ENCODE data around the gene CAMTA1. TPM values are rescaled to one million over a fixed set of nuclear protein-coding genes. Genes with fewer than 3 reads are reported as not detected.

CAMTA1 gene
- total RNA-seq, 1 donor from 2014 or later: 63.8 TPM

DNA sequence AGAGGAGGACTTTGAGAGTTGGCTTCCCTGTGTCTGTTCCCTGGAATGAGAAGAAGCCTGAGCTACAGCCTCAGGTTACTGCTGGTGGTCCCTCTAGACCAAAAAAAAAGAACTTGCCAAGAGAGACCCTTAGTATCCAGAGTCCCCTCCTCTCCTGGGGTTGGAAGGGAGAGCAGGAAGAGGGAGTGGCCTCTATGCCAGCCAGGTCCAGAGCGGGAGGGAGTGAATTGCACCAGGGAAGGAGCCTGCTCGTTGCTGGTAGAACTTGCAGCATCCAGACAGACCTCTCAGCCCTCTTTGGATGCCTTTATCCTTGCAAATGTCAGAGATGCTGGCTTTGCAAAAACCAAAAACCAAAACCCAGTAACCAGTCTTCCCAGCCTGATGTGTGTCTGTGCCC is 494.5 kb downstream of the CAMTA1 start:
- H3K4me3 Mint-ChIP-seq (ENCODE audit: unreplicated experiment): no peak overlapping the region
- no peak for DNase-seq (ENCODE audit: low spot score)

DNA sequence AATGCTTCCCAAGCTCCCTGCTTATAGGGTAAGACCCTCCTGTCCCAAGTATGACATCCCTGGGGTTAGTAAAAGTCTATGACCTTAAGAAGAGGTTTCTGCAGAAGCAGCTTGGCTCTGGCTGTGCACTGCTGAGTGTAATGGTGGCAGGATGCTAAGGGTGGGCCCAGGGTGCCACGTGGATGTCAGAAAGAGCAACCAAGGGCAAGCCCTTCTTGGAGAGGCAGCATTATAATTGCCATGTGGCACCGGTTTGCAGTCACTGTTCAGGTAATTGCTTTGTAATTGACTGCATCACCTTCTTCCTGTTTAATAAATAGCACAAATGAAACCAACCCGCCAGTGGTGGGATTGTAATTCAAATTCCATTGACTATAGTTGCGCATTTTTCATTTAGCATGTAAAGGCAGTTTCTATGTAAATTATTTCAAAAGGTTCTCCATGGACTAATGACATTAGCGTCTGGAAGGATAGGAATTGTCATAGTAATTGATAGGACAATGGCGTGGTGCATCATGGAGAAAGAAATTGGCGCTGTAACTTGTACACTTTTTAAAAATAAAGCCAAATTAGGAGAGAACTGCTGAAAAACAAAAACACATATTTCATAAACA is 495.2 kb downstream of the CAMTA1 start:
- Mint-ChIP-seq H3K36me3 (ENCODE audit: low read depth) (peaks cover 3% of the 10 kb centered on the region), H3K27ac (ENCODE audit: unreplicated experiment) (no peak overlapping the region), H3K9me3 (ENCODE audit: low read depth) (peaks cover 14% of the 10 kb centered on the region), H3K27me3 (ENCODE audit: low read depth) (no peaks in the 10 kb centered on the region), H3K4me3 (ENCODE audit: unreplicated experiment) (no peak overlapping the region), H3K4me1 (ENCODE audit: low read depth) (peaks cover 19% of the 10 kb centered on the region)
- TF ChIP-seq, protein P1, sequence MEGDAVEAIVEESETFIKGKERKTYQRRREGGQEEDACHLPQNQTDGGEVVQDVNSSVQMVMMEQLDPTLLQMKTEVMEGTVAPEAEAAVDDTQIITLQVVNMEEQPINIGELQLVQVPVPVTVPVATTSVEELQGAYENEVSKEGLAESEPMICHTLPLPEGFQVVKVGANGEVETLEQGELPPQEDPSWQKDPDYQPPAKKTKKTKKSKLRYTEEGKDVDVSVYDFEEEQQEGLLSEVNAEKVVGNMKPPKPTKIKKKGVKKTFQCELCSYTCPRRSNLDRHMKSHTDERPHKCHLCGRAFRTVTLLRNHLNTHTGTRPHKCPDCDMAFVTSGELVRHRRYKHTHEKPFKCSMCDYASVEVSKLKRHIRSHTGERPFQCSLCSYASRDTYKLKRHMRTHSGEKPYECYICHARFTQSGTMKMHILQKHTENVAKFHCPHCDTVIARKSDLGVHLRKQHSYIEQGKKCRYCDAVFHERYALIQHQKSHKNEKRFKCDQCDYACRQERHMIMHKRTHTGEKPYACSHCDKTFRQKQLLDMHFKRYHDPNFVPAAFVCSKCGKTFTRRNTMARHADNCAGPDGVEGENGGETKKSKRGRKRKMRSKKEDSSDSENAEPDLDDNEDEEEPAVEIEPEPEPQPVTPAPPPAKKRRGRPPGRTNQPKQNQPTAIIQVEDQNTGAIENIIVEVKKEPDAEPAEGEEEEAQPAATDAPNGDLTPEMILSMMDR (IDR thresholded peaks at IDR 0.05): no peak
- DNase-seq (ENCODE audit: low spot score): no peak

More for the DNA sequence above, 494.5 kb downstream of the CAMTA1 start:
- peaks cover 14% of the 10 kb centered on the region for H3K9me3 Mint-ChIP-seq (ENCODE audit: low read depth)
- peaks cover 3% of the 10 kb centered on the region for H3K36me3 Mint-ChIP-seq (ENCODE audit: low read depth)
- TF ChIP-seq, protein P1 (IDR thresholded peaks at IDR 0.05): no peak
- H3K27me3 Mint-ChIP-seq (ENCODE audit: low read depth): no peaks in the 10 kb centered on the region
- no peak overlapping the region for H3K27ac Mint-ChIP-seq (ENCODE audit: unreplicated experiment)
- peaks cover 13% of the 10 kb centered on the region for H3K4me1 Mint-ChIP-seq (ENCODE audit: low read depth)

DNA sequence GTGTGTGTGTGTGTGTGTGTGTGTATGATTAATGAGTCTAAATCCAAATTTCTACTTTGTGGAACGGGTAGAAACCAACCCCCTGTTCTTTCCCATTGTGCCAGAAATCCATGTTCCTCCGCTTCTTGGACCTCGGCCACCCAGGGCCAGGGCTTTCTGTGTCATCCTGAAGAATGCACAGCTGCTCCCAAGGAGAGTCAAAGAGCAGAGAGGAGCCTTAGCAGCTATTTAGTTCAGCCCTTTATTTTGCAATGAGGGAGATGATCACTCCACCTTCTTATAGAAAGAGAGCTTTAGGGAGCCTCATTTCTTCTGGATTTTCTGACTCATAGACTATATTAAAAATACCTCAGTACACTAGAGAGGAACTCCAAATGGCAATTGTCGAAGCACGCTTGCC is 496.6 kb downstream of the CAMTA1 start:
- no peak overlapping the region for H3K27ac Mint-ChIP-seq (ENCODE audit: unreplicated experiment)
- TF ChIP-seq, protein P1 (IDR thresholded peaks at IDR 0.05): no peak
- H3K4me1 Mint-ChIP-seq (ENCODE audit: low read depth): peaks cover 19% of the 10 kb centered on the region
- peaks cover 1% of the 10 kb centered on the region for H3K36me3 Mint-ChIP-seq (ENCODE audit: low read depth)
- no peak for DNase-seq (ENCODE audit: low spot score)
- no peak overlapping the region for H3K4me3 Mint-ChIP-seq (ENCODE audit: unreplicated experiment)
- peaks cover 5% of the 10 kb centered on the region for H3K9me3 Mint-ChIP-seq (ENCODE audit: low read depth)
- H3K27me3 Mint-ChIP-seq (ENCODE audit: low read depth): no peaks in the 10 kb centered on the region

DNA sequence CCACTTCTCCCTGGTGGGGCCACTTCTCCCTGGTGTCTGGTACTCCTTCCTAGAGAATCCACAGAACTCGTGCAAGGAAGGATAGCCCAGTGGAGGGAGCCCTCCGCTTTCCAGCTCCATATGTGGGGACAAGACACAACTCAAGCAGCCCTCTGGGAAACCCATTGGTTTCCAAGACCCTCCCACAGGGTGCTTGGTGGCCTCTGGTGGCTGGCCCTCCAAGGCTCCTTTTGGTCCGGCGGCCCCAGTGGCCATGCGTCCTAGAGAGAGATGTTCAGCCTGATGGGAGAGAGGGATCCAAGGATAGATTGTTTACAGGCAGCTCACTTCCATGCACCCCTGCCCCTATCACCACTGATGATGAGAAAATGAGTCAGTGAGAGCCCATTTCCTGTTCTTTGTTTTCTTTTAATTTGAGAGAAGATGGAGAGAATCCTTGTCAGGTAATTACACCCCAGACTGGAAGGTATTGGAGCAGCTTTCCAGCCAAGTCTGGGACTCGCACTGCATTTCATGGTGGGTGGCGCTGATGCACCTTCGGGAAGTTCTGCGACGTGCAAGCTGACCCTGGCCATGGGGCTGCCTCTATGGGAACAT is 499.7 kb downstream of the CAMTA1 start:
- DNase-seq (ENCODE audit: low spot score): no peak
- Mint-ChIP-seq H3K36me3 (ENCODE audit: low read depth) (peaks cover 4% of the 10 kb centered on the region), H3K27ac (ENCODE audit: unreplicated experiment) (no peak overlapping the region), H3K4me3 (ENCODE audit: unreplicated experiment) (no peak overlapping the region), H3K4me1 (ENCODE audit: low read depth) (peaks cover 19% of the 10 kb centered on the region), H3K9me3 (ENCODE audit: low read depth) (peaks cover 8% of the 10 kb centered on the region), H3K27me3 (ENCODE audit: low read depth) (no peaks in the 10 kb centered on the region)
- TF ChIP-seq, protein P1 (IDR thresholded peaks at IDR 0.05): no peak

DNA sequence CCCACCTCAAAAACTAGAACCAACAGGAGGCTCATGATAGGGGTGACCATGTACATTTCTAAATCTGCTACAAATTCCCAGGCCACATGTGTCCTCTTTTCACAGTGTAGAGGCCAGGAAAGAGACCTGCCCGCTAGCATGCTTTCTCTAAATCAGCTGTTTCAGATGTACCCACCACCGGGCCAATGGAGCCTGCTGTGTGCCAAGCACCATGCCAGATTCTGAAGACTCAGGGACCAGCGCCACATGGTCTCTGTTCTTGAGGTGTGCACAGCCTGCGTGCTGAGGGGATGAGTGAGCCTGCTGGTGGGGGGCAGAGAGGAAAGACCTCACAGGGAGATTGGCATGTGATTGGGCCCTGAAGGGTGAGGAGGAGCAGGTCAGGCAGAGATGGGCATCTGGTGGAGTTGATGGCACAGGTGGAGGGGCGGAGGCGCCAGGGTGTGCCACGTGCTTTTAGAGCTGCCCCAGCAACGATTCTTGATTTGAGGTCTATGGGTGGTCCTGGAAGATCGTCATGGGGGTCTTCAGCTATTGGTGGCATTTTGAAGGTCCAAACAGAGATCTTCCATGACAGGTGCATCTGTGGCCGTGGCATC is 500.7 kb downstream of the CAMTA1 start:
- no peak overlapping the region for H3K4me3 Mint-ChIP-seq (ENCODE audit: unreplicated experiment)
- no peak overlapping the region for H3K27ac Mint-ChIP-seq (ENCODE audit: unreplicated experiment)
- no peak for DNase-seq (ENCODE audit: low spot score)
- H3K36me3 Mint-ChIP-seq (ENCODE audit: low read depth): peaks cover 4% of the 10 kb centered on the region
- peaks cover 8% of the 10 kb centered on the region for H3K9me3 Mint-ChIP-seq (ENCODE audit: low read depth)
- H3K27me3 Mint-ChIP-seq (ENCODE audit: low read depth): no peaks in the 10 kb centered on the region
- TF ChIP-seq, protein P1 (IDR thresholded peaks at IDR 0.05): no peak
- H3K4me1 Mint-ChIP-seq (ENCODE audit: low read depth): peaks cover 20% of the 10 kb centered on the region
